Measurements from ENCODE around the gene GSC2. TPM values are rescaled to one million over a fixed set of nuclear protein-coding genes. Genes with fewer than 3 reads are reported as not detected.

GSC2 gene
- polyA plus RNA-seq, 3 donors = not detected

- no peak for DNase-seq
Observed at GRCh38 chr22:19136915-19137314, 13.2 kb downstream of the GSC2 start.

DNA sequence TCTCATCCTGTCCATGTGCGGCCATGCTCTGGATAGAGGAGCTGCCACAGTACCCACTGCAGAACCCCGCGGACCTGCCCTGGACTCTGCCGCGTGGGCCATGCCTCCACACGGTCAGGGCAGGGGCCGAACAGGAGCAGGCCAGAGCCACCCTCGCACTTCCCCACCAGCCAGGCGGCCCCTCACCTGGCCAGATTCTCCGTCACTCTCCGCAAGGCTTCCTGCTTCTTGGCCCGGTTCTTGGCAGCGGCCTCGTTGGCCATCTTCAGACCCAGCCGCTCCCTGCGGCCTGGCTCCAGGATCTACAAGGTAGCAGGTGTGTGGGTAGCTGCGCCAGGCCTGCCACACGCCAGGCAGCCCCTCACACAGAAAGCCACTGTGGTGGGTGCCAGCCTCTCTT lies 15.2 kb downstream of the GSC2 start:
- no peak for DNase-seq

DNA sequence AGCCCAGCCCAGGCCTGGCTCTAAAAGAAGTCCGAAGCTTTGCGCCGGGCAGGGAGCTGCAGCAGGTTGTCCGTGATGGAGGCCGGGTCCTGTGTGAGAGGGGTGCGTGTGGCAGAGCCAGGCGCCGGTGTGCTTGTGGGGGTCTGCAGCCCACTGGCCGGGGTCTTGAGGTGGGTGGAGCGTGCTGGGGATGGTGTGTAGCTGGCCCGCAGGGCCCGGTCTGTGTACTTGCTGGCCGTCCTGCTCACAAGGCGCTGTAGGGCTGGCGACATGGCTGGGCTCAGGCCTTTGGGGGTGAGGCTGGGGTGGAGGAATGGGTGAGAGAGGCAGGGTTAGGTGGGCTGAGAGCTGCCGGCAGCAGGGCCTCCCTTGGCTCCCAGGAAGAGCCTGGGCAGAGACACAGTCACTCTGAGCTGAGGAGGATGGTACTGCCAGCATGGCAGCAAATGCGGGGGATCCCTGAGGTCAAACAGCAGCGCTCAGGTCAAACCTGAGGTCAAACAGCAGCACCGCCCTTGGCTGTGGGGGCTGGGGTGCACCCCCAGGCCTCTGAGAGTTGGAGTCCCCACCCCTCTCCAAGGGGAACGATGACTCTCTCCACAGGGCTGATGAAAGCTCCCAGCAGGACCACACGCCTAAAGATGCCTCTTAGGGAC lies 15.8 kb downstream of the GSC2 start:
- no peak for DNase-seq

- no peak for DNase-seq
Observed at GRCh38 chr22:19133561-19133960, 16.5 kb downstream of the GSC2 start.

DNA sequence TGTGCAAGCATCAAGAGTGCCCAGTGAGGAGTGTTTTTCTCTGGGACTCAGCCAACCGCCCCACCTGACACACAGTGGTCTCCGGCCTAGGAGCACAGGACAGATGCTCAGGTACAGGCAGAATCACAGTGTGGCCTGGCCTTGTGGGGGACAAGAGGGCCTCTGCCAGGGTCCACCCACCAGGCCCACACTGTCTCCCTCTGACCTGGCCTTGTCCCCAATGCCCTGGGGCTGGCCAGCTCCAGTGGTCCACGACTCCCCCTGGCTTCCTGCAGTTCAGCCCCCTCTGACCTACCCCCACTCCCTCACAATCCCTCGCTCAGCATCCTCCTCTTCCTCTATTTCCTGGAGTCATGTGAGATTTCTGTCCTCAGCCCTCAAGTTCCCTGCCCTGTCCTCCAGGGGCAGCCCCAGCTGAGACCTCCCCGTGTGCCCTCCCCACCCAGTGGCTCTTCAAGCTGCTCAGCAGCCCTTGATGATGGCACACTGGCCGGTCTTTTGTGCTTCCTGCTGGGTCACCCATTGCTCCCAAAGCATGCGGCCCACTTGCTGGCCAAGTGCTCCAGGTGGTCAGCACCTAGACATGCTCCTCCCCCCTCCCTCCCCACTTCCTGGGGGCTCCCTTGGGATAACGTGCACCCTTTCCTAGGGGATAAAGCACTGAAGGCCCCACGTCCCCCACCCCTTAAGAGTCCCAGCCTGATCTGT lies 17.2 kb downstream of the GSC2 start:
- no peak for DNase-seq

DNA sequence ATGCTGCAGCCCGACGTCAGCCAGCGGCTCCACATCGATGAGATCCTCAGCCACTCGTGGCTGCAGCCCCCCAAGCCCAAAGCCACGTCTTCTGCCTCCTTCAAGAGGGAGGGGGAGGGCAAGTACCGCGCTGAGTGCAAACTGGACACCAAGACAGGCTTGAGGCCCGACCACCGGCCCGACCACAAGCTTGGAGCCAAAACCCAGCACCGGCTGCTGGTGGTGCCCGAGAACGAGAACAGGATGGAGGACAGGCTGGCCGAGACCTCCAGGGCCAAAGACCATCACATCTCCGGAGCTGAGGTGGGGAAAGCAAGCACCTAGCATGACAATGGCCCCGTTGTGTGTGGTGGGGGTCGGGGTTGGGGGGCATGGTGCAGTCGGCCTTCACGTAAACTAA lies 17.9 kb downstream of the GSC2 start:
- no peak for DNase-seq

DNA sequence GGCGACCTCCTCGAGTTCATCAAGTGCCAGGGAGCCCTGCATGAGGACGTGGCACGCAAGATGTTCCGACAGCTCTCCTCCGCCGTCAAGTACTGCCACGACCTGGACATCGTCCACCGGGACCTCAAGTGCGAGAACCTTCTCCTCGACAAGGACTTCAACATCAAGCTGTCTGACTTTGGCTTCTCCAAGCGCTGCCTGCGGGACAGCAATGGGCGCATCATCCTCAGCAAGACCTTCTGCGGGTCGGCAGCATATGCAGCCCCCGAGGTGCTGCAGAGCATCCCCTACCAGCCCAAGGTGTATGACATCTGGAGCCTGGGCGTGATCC lies 18.4 kb downstream of the GSC2 start:
- no peak for DNase-seq

- no peak for DNase-seq
Observed at GRCh38 chr22:19130959-19131684, 19.0 kb downstream of the GSC2 start, which contains the start of gene TSSK2. TSSK2 (plus strand) TSS chr22:19131308; CDS start chr22:19131400, 92 bp downstream.

GRCh38 chr22:19129871-19130270 lies 20.2 kb downstream of the GSC2 start:
- no peak for DNase-seq

DNA sequence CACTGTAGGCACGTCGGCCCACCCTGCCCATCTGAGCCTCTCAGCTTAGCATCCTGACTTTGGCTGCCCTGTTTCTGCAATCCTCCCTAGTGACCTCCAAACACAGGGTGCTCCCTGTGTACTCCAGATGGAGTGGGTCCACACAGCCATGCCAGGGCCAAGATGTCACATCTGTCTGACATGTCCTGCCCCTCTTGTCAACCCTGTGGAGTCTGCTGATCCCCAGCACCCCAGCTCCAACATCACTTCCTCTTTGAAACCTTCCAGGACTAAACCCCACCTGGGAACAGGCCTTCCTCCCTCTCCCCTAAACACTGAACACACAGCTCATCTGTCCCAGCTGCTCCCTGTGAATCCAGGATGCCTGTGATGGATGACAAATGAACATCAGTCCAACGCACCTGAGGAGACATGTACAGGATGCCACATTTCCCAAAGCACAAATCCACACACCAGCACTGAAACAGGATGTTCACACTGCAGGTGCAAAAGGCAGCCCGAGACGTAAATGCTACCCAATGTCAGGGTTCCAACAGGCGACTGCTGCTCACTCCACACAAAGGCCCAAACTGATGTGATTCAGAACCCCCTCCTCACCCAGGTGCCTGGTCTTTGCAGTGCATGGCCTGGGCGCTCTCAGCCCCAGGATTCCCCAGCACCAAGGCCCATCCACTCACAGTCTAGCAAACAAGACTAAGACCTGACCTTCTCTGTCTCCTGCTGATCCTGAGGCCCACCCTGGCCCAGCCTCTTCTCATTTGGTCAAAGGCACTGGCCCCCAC lies 21.0 kb downstream of the GSC2 start:
- no peak for DNase-seq

DNA sequence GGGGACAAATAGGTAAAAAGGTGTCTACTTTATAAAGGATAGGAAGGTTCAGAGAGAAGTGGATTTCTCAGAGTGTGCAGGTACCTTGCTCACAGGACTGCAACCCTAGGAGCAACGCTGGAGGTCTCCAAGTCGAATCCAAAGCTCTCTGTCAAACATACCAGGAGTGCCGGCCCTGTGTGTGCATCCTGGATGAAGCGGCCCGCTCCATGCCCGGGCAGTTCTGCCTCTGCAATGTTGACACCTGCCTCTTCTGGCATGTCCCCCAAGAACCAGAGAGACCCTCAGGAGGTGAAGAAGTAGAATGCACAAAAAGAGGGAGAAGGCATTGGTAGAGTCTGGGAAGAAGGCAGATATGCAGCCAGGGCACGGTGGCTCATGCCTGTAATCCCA lies 22.1 kb downstream of the GSC2 start:
- no peak for DNase-seq

DNA sequence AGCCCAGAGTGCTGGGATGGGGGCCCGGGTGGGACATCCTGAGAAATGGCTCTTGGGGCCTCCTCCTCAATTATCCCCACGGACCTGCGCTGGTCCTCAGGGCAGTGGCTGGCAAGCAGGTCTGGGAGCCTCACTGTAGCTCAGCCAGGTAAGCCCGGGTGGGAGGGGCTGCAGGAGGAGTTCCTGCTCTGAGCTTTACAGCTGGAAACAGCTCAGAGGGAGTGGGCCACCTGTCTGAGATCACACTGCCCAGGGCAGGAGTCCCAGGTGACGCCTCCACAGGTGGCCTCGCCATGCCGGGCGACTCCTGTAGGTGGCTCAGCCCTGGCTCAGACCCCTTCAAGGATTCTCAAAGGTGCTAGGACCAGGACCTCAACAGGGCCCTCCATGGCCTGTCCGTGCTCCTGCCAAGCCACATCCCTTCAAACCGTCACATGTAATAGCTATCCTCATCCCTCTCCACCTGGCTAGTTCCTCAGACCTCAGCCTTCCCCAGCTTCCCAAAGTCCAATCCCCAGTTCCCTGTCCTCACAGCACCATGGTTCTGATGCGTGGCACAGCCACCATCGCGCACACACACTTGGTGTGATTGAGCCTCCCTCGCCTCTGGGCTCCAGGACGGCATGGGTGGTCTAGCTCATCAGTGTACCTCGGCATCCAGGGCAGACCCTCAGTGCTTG lies 22.6 kb downstream of the GSC2 start:
- DNase-seq = no peak

DNA sequence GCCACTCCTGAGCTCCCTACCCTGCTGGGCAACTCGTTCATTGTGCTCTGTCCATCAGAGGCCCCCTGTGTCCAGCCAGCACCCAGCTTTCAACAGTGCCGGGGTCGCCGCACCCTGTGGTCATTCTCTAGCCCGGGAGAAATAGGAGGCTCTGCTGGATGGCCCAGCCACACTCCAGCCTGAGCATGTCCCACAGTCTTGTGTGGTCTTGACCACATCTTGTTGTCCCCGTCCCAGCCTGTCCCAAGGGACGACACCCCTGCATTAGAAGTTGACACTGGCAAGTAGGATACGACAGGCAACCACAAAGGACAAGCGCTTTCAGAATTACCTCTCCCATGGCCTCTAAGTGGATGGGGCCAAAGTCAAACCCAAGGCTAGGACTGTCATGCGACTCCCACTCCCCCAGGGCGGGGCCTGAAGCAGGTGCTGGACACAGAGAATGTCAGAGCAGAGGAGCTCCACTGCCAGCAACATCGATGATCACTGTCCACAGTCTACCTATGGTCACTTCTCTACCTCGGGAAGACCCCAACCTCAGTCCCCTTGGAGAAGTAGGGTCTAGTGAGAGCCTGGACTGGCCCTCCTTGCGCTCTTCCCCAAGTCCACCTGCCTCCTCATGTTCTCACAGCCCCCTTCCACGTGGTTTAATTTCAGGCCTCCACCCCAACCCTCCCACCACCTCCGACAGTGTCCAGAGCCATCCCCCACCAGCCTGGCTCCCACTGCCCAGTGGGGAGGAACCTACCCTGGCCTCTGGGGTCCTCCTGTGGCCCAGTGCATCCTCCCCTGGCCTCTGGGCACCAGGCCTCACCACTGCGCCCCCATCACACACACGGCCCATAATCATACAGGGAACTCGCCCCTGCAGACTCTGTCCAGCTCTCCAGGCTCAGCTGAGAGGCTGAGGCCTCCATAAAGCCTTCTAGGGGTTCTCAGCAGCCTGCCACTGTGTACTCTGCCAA lies 23.5 kb downstream of the GSC2 start:
- DNase-seq = no peak

DNA sequence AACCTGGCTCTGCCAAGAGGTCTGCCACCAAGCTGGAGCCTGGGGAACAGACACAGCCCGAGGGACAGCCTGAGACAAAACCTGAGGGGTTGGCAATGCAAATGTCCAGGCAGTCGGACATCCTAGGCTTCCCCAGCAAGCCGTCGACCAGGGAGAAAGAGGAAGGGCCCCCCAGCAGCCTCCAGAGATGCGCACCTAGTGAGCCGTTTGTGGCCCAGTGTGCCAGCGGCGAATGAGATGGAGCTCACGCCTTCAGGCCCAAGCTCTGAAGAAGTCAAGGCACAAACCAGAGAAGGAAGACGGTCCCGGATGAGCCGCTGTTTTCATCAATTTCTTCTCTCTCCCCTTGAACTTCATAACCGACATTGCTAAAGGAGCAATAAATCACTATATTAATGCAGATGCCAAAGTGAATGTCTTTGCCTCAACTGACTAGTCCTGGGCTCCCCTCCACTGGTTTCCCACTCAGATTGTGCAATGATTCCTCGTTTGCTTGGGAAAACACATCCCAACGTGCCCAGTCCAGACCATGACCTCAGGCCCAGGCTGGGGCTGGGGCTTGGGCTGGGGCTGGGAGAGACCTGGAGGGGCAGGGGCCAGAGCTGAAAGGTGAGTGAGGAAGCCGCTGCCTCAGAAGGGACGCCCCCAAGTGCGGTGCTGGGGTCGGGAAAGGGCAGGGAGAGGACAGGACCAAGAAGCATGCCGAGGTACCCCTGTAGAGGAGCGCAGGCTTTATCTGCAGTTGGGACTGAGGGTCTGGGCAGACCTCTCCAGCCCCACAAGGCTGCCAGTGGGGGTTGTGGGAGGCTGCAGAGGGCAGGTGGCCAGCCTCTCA lies 24.4 kb downstream of the GSC2 start:
- DNase-seq = no peak

DNA sequence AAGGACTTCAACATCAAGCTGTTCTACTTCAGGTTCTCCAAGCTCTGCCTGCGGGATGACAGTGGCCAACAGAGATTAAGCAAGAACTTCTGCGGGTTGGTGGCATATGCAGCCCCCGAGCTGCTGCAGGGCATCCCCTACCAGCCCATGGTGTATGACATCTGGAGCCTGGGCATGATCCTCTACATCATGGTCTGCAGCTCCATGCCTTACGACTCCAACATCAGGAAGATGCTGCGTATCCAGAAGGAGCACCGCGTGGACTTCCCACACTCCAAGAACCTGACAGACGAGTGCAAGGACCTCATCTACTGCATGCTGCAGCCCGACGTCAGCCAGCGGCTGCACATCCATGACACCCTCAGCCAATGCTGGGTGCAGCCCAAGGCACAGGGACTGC lies 25.1 kb downstream of the GSC2 start:
- no peak for DNase-seq

GRCh38 chr22:19124377-19124776 lies 25.7 kb downstream of the GSC2 start:
- no peak for DNase-seq

DNA sequence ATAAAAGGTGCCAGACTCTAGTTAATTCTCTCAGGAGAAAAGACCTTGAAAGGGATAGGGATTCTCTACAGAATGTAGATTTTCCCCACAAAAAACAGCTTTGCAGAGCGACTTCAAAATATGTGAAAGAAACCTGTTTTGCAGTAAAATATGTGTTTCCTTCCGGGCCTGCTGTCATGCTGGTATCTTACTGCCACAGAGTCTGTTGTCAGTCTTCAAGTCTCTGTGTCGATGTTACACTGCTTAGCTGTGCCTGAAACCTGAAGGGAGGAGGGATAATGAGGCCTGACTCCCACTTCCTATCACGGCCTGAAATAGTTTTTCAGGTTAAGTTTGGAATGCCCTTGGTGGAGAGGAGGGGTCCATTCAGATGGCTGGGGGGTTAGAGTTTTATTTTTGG lies 26.2 kb downstream of the GSC2 start:
- DNase-seq = no peak

DNA sequence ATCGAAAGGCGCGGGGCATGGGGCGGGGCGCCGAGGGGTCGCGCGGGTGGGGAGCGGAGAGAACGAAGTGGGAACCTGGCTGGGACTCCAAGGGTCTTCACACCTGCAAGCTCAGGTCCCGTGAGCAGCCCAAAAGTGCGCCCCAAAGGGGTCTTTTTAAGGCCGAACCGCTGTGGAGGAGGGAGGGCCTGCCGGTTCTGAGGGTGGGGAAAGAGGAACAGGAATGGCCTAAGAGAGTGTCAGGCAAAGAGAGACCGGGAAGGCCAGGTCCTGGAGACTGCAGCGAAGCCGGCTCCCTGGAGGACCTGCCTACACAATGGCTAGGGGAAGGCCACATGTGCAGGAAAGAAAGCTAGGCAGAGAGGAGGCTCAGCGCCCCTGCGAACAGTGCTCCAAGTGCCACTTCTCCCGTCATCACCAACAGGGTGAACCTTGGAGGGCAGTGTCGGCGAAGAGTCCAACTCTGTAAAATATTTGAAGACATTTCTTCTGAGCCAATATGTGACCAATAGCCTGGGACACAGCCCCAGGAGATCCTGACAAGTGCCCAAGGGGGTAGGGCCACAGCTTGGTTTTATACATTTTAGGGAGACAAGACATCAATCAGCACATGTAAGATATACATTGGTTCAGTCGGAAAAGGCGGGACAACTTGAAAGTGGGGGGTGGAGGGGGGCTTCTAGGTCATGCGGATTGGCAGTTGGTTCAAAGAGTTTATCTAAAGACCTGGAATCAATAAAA lies 27.2 kb downstream of the GSC2 start:
- DNase-seq = no peak

Measured in renal pelvis (tissue), 4 donors.